Measurements from ENCODE around the gene KLLN.
"Not testable (repeated sequence)": the region's sequence is repeated elsewhere in the genome, so short reads cannot be mapped to it uniquely, and the experiment has no call there.

KLLN gene

GRCh38 chr10:87863053-87863943, at the start of gene KLLN, which contains the start of gene PTEN:
TSS of gene KLLN (minus strand) at chr10:87863533. CDS start at chr10:87862487, 1,046 bp downstream.
TSS of gene PTEN (plus strand) at chr10:87863625. CDS start at chr10:87864470, 845 bp downstream.
- DNase-seq (ENCODE audit: low spot score) = peak; percentile 90

- not testable (repeated sequence) for DNase-seq (ENCODE audit: low spot score)
Measured at GRCh38 chr10:87903396-87903795, 40.1 kb upstream of the KLLN start.

GRCh38 chr10:87897957-87898356, 34.6 kb upstream of the KLLN start:
- not testable (repeated sequence) for DNase-seq (ENCODE audit: low spot score)

GRCh38 chr10:87896216-87896615, 32.9 kb upstream of the KLLN start:
- no peak for DNase-seq (ENCODE audit: low spot score)

- no peak for DNase-seq (ENCODE audit: low spot score)
Measured at GRCh38 chr10:87895430-87895829, 32.1 kb upstream of the KLLN start.

GRCh38 chr10:87887548-87888289, 24.4 kb upstream of the KLLN start:
- no peak for DNase-seq (ENCODE audit: low spot score)

- no peak for DNase-seq (ENCODE audit: low spot score)
Measured at GRCh38 chr10:87887146-87887545, 23.8 kb upstream of the KLLN start.

- no peak for DNase-seq (ENCODE audit: low spot score)
Measured at GRCh38 chr10:87886635-87887034, 23.3 kb upstream of the KLLN start.

- DNase-seq (ENCODE audit: low spot score) = no peak
Measured at GRCh38 chr10:87882555-87883294, 19.4 kb upstream of the KLLN start.

- DNase-seq (ENCODE audit: low spot score) = not testable (repeated sequence)
Measured at GRCh38 chr10:87881373-87882059, 18.2 kb upstream of the KLLN start.

GRCh38 chr10:87880336-87880735, 17.0 kb upstream of the KLLN start:
- DNase-seq (ENCODE audit: low spot score) = no peak

- DNase-seq (ENCODE audit: low spot score) = no peak
Measured at GRCh38 chr10:87878664-87879459, 15.5 kb upstream of the KLLN start.

- DNase-seq (ENCODE audit: low spot score) = no peak
Measured at GRCh38 chr10:87875929-87876571, 12.7 kb upstream of the KLLN start.

GRCh38 chr10:87873656-87874055, 10.3 kb upstream of the KLLN start:
- DNase-seq (ENCODE audit: low spot score) = no peak

GRCh38 chr10:87872828-87873227, 9.5 kb upstream of the KLLN start:
- no peak for DNase-seq (ENCODE audit: low spot score)

GRCh38 chr10:87869773-87870551, 6.6 kb upstream of the KLLN start:
- no peak for DNase-seq (ENCODE audit: low spot score)

- not testable (repeated sequence) for DNase-seq (ENCODE audit: low spot score)
Measured at GRCh38 chr10:87869139-87869538, 5.8 kb upstream of the KLLN start.

GRCh38 chr10:87868277-87868676, 4.9 kb upstream of the KLLN start:
- no peak for DNase-seq (ENCODE audit: low spot score)

- DNase-seq (ENCODE audit: low spot score) = no peak
Measured at GRCh38 chr10:87867453-87867852, 4.1 kb upstream of the KLLN start.
